Vagina (tissue), 2 donors: ENCODE data around the gene CMIP. TPM values are rescaled to one million over a fixed set of nuclear protein-coding genes. Genes with fewer than 3 reads are reported as not detected.

ENCODE experiments used
- DNase-seq, 2 donors: peaks; one replicate each; pipeline ENCODE4 v3.0.0-alpha.2; 2017; ENCODE audit errors: extremely low spot score in 2 of 2
- H3K27ac ChIP-seq: fragments of 200-600 bp; sonication (generic); one replicate; pipeline ENCODE4 v1.5.1; 2019
- H3K27me3 ChIP-seq: fragments of 200-600 bp; sonication (generic); one replicate; pipeline ENCODE4 v1.5.1; 2019
- H3K36me3 ChIP-seq, 2 donors: fragments of 200-600 bp; sonication (generic); one replicate each; pipeline ENCODE4 v1.5.1; 2017 to 2019
- H3K4me1 ChIP-seq: fragments of 200-600 bp; sonication (generic); one replicate; pipeline ENCODE4 v1.5.1; 2019
- H3K4me3 ChIP-seq, 2 donors: fragments of 200-600 bp; sonication (generic); 1 replicate in 1 of 2; 2 replicates in 1 of 2; pipeline ENCODE4 v1.5.1; 2016 to 2019
- H3K9me3 ChIP-seq: fragments of 200-600 bp; sonication (generic); one replicate; pipeline ENCODE4 v1.5.1; 2019
- POLR2A ChIP-seq, 2 donors: fragments of 450-650 bp; IDR thresholded peaks; one replicate each; pipeline ENCODE4 v1.6.1; 2017; ENCODE audit warnings: antibody characterized with exemption in 2 of 2, mild to moderate bottlenecking in 2 of 2, moderate library complexity in 2 of 2
- POLR2AphosphoS5 ChIP-seq, 2 donors: sonication (generic); formaldehyde crosslinking; IDR thresholded peaks; one replicate each; pipeline ENCODE4 v1.9.0; 2017; ENCODE audit warnings: antibody characterized with exemption in 2 of 2, mild to moderate bottlenecking in 2 of 2, low read depth in 1 of 2; ENCODE audit not compliant: insufficient read depth in 1 of 2
- intact Hi-C: fragments of 100-400 bp; cut with DNase I; formaldehyde crosslinking; loops from one replicate; pipeline ENCODE4 v1.15.1; 2023
- total RNA-seq: library from RNA; depleted of rRNA; stranded (reverse); fragments of >200 nt; gene quantifications from one replicate; pipeline ENCODE4 v1.2.3, GENCODE V29; 2016
- TF ChIP-seq, protein P1 (sequence below), 3 experiments: fragments of 450-650 bp in 2 of 3; fragments of 200-600 bp in 1 of 3; sonication (generic) in 1 of 3; IDR thresholded peaks; one replicate each; pipeline ENCODE4 v1.5.1; 2017 to 2019; ENCODE audit warnings: antibody characterized with exemption in 3 of 3, mild to moderate bottlenecking in 2 of 3, moderate library complexity in 2 of 3

CMIP gene
- total RNA-seq, 1 donor from 2014 or later = 66.3 TPM

DNA sequence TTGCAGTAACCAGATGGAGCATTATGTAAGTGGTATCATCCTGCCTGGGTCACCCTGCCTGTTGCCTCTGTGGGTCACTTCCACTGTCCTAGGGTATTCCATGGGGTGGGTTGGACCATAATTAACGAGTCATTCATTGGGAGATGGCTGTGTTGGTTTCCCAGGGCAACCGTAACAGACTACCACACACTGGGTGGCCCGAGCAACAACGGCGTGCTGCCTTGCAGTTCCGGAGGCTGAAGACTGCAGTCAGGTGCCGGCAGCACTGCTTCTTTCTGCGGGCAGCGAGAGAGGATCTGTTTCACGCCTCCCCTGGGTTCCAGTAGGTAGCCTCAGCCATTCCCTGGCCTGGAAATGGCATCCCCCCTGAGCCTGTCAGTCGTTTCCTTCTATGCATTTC lies 28.9 kb upstream of the CMIP start:
- no peak overlapping the region for H3K4me3 ChIP-seq
- H3K27ac ChIP-seq = no peak overlapping the region
- H3K27me3 ChIP-seq = no peaks in the 10 kb centered on the region
- H3K4me1 ChIP-seq = no peaks in the 10 kb centered on the region
- no peaks in the 10 kb centered on the region for H3K9me3 ChIP-seq
- no peaks in the 10 kb centered on the region for H3K36me3 ChIP-seq
- no peak for TF ChIP-seq POLR2AphosphoS5 (IDR thresholded peaks at IDR 0.05; ENCODE audit: insufficient read depth in 1 of 2, low read depth in 1 of 2)
- TF ChIP-seq POLR2A (IDR thresholded peaks at IDR 0.05) = no peak
- TF ChIP-seq, protein P1, sequence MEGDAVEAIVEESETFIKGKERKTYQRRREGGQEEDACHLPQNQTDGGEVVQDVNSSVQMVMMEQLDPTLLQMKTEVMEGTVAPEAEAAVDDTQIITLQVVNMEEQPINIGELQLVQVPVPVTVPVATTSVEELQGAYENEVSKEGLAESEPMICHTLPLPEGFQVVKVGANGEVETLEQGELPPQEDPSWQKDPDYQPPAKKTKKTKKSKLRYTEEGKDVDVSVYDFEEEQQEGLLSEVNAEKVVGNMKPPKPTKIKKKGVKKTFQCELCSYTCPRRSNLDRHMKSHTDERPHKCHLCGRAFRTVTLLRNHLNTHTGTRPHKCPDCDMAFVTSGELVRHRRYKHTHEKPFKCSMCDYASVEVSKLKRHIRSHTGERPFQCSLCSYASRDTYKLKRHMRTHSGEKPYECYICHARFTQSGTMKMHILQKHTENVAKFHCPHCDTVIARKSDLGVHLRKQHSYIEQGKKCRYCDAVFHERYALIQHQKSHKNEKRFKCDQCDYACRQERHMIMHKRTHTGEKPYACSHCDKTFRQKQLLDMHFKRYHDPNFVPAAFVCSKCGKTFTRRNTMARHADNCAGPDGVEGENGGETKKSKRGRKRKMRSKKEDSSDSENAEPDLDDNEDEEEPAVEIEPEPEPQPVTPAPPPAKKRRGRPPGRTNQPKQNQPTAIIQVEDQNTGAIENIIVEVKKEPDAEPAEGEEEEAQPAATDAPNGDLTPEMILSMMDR (IDR thresholded peaks at IDR 0.05) = no peak
- DNase-seq = no peak
- intact Hi-C loops = no loop called here

DNA sequence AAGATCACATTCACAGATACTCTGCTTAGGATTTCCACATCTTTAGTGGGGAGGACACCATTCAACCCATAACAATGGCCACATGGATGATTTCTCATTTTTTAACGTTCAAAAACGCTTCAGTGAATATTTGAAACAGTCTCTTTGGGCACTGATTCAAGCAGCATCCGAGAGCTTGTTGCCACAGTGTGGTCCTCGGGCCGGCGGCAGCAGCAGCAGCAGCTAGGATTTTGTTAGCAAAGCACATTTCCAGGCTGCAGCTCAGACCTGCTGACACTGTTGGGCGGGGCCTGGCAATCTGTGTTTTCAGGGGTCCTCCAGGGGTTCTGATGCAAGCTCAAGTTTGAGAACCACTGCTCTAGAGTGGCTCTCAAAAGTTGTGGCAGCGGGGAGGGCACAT lies 27.9 kb upstream of the CMIP start:
- H3K27ac ChIP-seq = no peak overlapping the region
- TF ChIP-seq, protein P1 (IDR thresholded peaks at IDR 0.05) = no peak
- TF ChIP-seq POLR2AphosphoS5 (IDR thresholded peaks at IDR 0.05; ENCODE audit: insufficient read depth in 1 of 2, low read depth in 1 of 2) (no peak), POLR2A (IDR thresholded peaks at IDR 0.05) (no peak)
- no peaks in the 10 kb centered on the region for H3K27me3 ChIP-seq
- intact Hi-C loops = no loop called here
- H3K9me3 ChIP-seq = no peaks in the 10 kb centered on the region
- H3K4me1 ChIP-seq = no peaks in the 10 kb centered on the region
- no peak overlapping the region for H3K4me3 ChIP-seq
- DNase-seq = no peak
- no peaks in the 10 kb centered on the region for H3K36me3 ChIP-seq

- H3K4me1 ChIP-seq = no peaks in the 10 kb centered on the region
- DNase-seq = no peak
- no peaks in the 10 kb centered on the region for H3K27me3 ChIP-seq
- H3K9me3 ChIP-seq = no peaks in the 10 kb centered on the region
- TF ChIP-seq POLR2A (IDR thresholded peaks at IDR 0.05) = no peak
- TF ChIP-seq, protein P1 (IDR thresholded peaks at IDR 0.05) = no peak
- no peak for TF ChIP-seq POLR2AphosphoS5 (IDR thresholded peaks at IDR 0.05; ENCODE audit: insufficient read depth in 1 of 2, low read depth in 1 of 2)
- intact Hi-C loops = no loop called here
- H3K27ac ChIP-seq = no peak overlapping the region
- no peaks in the 10 kb centered on the region for H3K36me3 ChIP-seq
- no peak overlapping the region for H3K4me3 ChIP-seq
Measured at GRCh38 chr16:81417210-81417609, 27.4 kb upstream of the CMIP start.

- no peak for DNase-seq
- no peak overlapping the region for H3K27ac ChIP-seq
- no peaks in the 10 kb centered on the region for H3K9me3 ChIP-seq
- TF ChIP-seq POLR2A (IDR thresholded peaks at IDR 0.05) = no peak
- TF ChIP-seq POLR2AphosphoS5 (IDR thresholded peaks at IDR 0.05; ENCODE audit: insufficient read depth in 1 of 2, low read depth in 1 of 2) = no peak
- TF ChIP-seq, protein P1 (IDR thresholded peaks at IDR 0.05) = no peak
- H3K27me3 ChIP-seq = no peaks in the 10 kb centered on the region
- H3K36me3 ChIP-seq = no peaks in the 10 kb centered on the region
- H3K4me3 ChIP-seq = no peak overlapping the region
- H3K4me1 ChIP-seq = no peaks in the 10 kb centered on the region
- intact Hi-C loops = no loop called here
Measured at GRCh38 chr16:81419806-81420205, 24.8 kb upstream of the CMIP start.

- DNase-seq = no peak
- H3K27ac ChIP-seq = no peak overlapping the region
- H3K9me3 ChIP-seq = no peaks in the 10 kb centered on the region
- H3K4me3 ChIP-seq = no peak overlapping the region
- no peaks in the 10 kb centered on the region for H3K4me1 ChIP-seq
- H3K27me3 ChIP-seq = no peaks in the 10 kb centered on the region
- TF ChIP-seq POLR2A (IDR thresholded peaks at IDR 0.05) (no peak), POLR2AphosphoS5 (IDR thresholded peaks at IDR 0.05; ENCODE audit: insufficient read depth in 1 of 2, low read depth in 1 of 2) (no peak)
- TF ChIP-seq, protein P1 (IDR thresholded peaks at IDR 0.05) = no peak
- H3K36me3 ChIP-seq = no peaks in the 10 kb centered on the region
- intact Hi-C loops = no loop called here
Measured at GRCh38 chr16:81421126-81421525, 23.5 kb upstream of the CMIP start.
